Measurements from ENCODE around the gene GADD45G. TPM values are rescaled to one million over a fixed set of nuclear protein-coding genes. Genes with fewer than 3 reads are reported as not detected.

GADD45G gene
- total and polyA plus RNA-seq, 2 of the 4 experiments (the other 2 are of a cell fraction) = 0.15 TPM; not detected in 1

DNA sequence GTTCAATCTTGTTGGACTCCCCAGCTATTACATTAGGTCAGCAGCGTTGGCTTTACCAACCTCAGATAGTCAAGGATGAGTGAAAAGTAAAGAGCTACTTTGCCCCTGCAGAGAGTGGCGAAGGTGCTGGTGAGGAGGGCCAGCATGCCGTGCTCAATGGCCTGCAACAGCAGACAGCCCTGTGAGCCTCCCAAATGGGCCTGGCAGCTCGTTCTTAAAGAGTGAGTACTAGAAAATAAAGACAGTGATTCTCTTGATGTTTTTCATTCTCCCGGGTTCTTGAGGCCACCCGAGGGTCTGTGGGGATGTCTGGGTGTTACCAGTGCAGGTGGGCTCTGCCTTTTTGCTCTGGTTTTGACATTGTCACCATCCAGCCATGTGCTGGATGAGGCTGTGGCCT, 16.2 kb downstream of the GADD45G start:
- DNase-seq (no peak), ATAC-seq (ENCODE audit: low read depth) (no peak)
- no peak overlapping the region for H2BK20ac ChIP-seq (ENCODE audit: low read depth, low read length)
- TF ChIP-seq POLR2A (IDR thresholded peaks at IDR 0.05; ENCODE audit: low read depth, low read length) = no peak
- TF ChIP-seq MAFK (IDR thresholded peaks at IDR 0.05; ENCODE audit: low read depth, low read length) = no peak
- no peak for TF ChIP-seq CHD1 (IDR thresholded peaks at IDR 0.05; ENCODE audit: low read depth, low read length)
- no peak for TF ChIP-seq RAD21 (IDR thresholded peaks at IDR 0.05; ENCODE audit: low read length)
- no peak for TF ChIP-seq NFE2L2 (IDR thresholded peaks at IDR 0.05; ENCODE audit: low read depth, low read length)
- TF ChIP-seq, protein P1, sequence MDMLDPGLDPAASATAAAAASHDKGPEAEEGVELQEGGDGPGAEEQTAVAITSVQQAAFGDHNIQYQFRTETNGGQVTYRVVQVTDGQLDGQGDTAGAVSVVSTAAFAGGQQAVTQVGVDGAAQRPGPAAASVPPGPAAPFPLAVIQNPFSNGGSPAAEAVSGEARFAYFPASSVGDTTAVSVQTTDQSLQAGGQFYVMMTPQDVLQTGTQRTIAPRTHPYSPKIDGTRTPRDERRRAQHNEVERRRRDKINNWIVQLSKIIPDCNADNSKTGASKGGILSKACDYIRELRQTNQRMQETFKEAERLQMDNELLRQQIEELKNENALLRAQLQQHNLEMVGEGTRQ (IDR thresholded peaks at IDR 0.05; ENCODE audit: low read depth, low read length) = no peak
- no peak for TF ChIP-seq MAZ (IDR thresholded peaks at IDR 0.05; ENCODE audit: borderline replicate concordance, low read depth, low read length)
- TF ChIP-seq CEBPB (IDR thresholded peaks at IDR 0.05; ENCODE audit: low read depth, low read length) = no peak
- no peak for TF ChIP-seq RCOR1 (IDR thresholded peaks at IDR 0.05; ENCODE audit: insufficient replicate concordance, low read length)
- TF ChIP-seq SMC3 (IDR thresholded peaks at IDR 0.05; ENCODE audit: low read depth, low read length) = no peak
- no peak overlapping the region for H3K14ac ChIP-seq (replicated peaks; ENCODE audit: low read depth, low read length)
- no peak overlapping the region for H3K9ac ChIP-seq (ENCODE audit: low read depth, low read length)
- H3K4me2 ChIP-seq (ENCODE audit: low read depth, low read length) = no peak overlapping the region
- H3K9me3 ChIP-seq (ENCODE audit: control insufficient read depth, insufficient read depth, low read length) = no peaks in the 10 kb centered on the region
- no peak overlapping the region for H4K5ac ChIP-seq (ENCODE audit: low read depth, low read length)
- no peak overlapping the region for H3K27ac ChIP-seq (ENCODE audit: insufficient read depth, low read length)
- intact Hi-C loops (cut with micrococcal nuclease) (no loop called here), in situ Hi-C loops (cut with MboI; ENCODE audit: low sequenced_read_pairs) (no loop called here), dilution Hi-C loops (cut with HindIII; ENCODE audit: low sequenced_read_pairs, unreplicated experiment) (no loop called here)
- no peak overlapping the region for H3K23ac ChIP-seq (ENCODE audit: low read depth, low read length)
- H3K36me3 ChIP-seq (ENCODE audit: control insufficient read depth, insufficient read depth, low read length) = no peaks in the 10 kb centered on the region
- no peak overlapping the region for H4K91ac ChIP-seq (ENCODE audit: insufficient read depth, low read depth, low read length)
- H2AK9ac ChIP-seq (replicated peaks; ENCODE audit: low read depth, low read length, poor library complexity) = no peak overlapping the region
- H2BK5ac ChIP-seq (ENCODE audit: low read depth, low read length, poor library complexity, severe bottlenecking) = no peak overlapping the region
- no peak overlapping the region for H3K4ac ChIP-seq (ENCODE audit: low read depth, low read length)
- no peak overlapping the region for H2BK120ac ChIP-seq (ENCODE audit: low read depth, low read length)
- H3K18ac ChIP-seq (ENCODE audit: low read depth, low read length) = no peak overlapping the region
- no peak overlapping the region for H3K4me3 ChIP-seq (ENCODE audit: insufficient read depth, low read depth, low read length)
- H3K4me1 ChIP-seq (ENCODE audit: control insufficient read depth, insufficient read depth, low read length) = no peaks in the 10 kb centered on the region
- H3K79me1 ChIP-seq (ENCODE audit: low read depth in 1 of 2, low read length in 2 of 2) = no peaks in the 10 kb centered on the region
- no peak overlapping the region for H2AFZ ChIP-seq (replicated peaks; ENCODE audit: low read length, poor library complexity)
- H4K20me1 ChIP-seq (ENCODE audit: insufficient read depth, low read length) = no peaks in the 10 kb centered on the region
- no TSS peak for BruUV-seq (replicated peaks)
- H3K27me3 ChIP-seq (ENCODE audit: control insufficient read depth, insufficient read depth, low read length) = peaks cover 29% of the 10 kb centered on the region; the same call in 1 of the 2 replicates
- H3K9me1 ChIP-seq (ENCODE audit: insufficient read depth, low read length) = no peaks in the 10 kb centered on the region
- CTCF ChIA-PET = no interaction called here
- POLR2A ChIA-PET (ENCODE audit: unreplicated experiment) = no interaction called here
- H2AK5ac ChIP-seq (ENCODE audit: low read depth, low read length) = no peak overlapping the region
- 80% methylated on average over 1 of the region's 6 CpGs; no CpG with 5 or more reads in 1 of the 2 experiments for WGBS, 2 experiments (ENCODE audit: extremely low coverage in 2 of 2, insufficient read length in 1 of 2)
- H3K56ac ChIP-seq (ENCODE audit: extremely low read depth, insufficient read depth, low read length) = no peak overlapping the region
- no peak overlapping the region for H4K8ac ChIP-seq (ENCODE audit: low read depth in 2 of 2, low read length in 2 of 2)
- no peak overlapping the region for H2BK15ac ChIP-seq (ENCODE audit: low read depth, low read length)
